Fibroblast of upper back skin (primary cell): ENCODE results near the gene PECR.

Experiments
- DNase-seq: peaks from one replicate; pipeline ENCODE4 v3.0.0-alpha.2; 2013

PECR gene

GRCh38 chr2:216069028-216069427 lies 12.6 kb downstream of the PECR start:
- no peak for DNase-seq

GRCh38 chr2:216066230-216066629 lies 15.4 kb downstream of the PECR start:
- DNase-seq: peak; percentile 87

GRCh38 chr2:216064665-216065064 lies 16.9 kb downstream of the PECR start:
- no peak for DNase-seq

- peak; percentile 49 for DNase-seq
Observed at GRCh38 chr2:216064014-216064630, 17.5 kb downstream of the PECR start.

GRCh38 chr2:216059233-216059834 lies 22.3 kb downstream of the PECR start:
- no peak for DNase-seq

GRCh38 chr2:216057688-216058193 lies 23.9 kb downstream of the PECR start:
- DNase-seq: peak; percentile 67

- no peak for DNase-seq
Observed at GRCh38 chr2:216056739-216057138, 24.9 kb downstream of the PECR start.

GRCh38 chr2:216055680-216056079 lies 25.9 kb downstream of the PECR start:
- no peak for DNase-seq

GRCh38 chr2:216052420-216052819 lies 29.2 kb downstream of the PECR start:
- DNase-seq: no peak

GRCh38 chr2:216051350-216051749 lies 30.3 kb downstream of the PECR start:
- no peak for DNase-seq

GRCh38 chr2:216049452-216049851 lies 32.2 kb downstream of the PECR start:
- DNase-seq: no peak

- no peak for DNase-seq
Observed at GRCh38 chr2:216047397-216047796, 34.2 kb downstream of the PECR start.

GRCh38 chr2:216044883-216045486 lies 36.6 kb downstream of the PECR start:
- no peak for DNase-seq

GRCh38 chr2:216043949-216044348 lies 37.7 kb downstream of the PECR start:
- DNase-seq: no peak

- DNase-seq: no peak
Observed at GRCh38 chr2:216041438-216041837, 40.2 kb downstream of the PECR start.

- no peak for DNase-seq
Observed at GRCh38 chr2:216039918-216040317, 41.7 kb downstream of the PECR start.

GRCh38 chr2:216034065-216034464 lies 47.5 kb downstream of the PECR start:
- peak; percentile 63 for DNase-seq

GRCh38 chr2:216033403-216033802 lies 48.2 kb downstream of the PECR start:
- DNase-seq: no peak

- DNase-seq: peak; percentile 83
Observed at GRCh38 chr2:216031960-216032689, 49.5 kb downstream of the PECR start.

- no peak for DNase-seq
Observed at GRCh38 chr2:216030216-216030615, 51.4 kb downstream of the PECR start.

GRCh38 chr2:216029416-216030129 lies 52.0 kb downstream of the PECR start:
- DNase-seq: peak; percentile 72

GRCh38 chr2:216024779-216025336 lies 56.8 kb downstream of the PECR start:
- DNase-seq: no peak
